ENCODE measurements around the gene NACAD.

GRCh38 chr7:45118292-45118691 lies 29.5 kb upstream of the NACAD start:
- TF ChIP-seq CTCF (IDR thresholded peaks at IDR 0.05; ENCODE audit: low read depth, low read length) (no peak), POLR2A (IDR thresholded peaks at IDR 0.05; ENCODE audit: extremely low read depth, insufficient read length) (no peak)

Measured in NB4 (cell line).